Stomach (tissue), 8 donors: Measurements from ENCODE around the gene MTCL3.
A peak's percentile ranks its signal among the peaks of the same experiment; 100 is the strongest.

Experiments
- DNase-seq, 2 donors: peaks; one replicate each; pipeline versions ENCODE4 v3.0.0 to v3.0.0-alpha.2; 2013 to 2019
- H3K27ac ChIP-seq, 5 donors: fragments of 200-600 bp in 4 of 5; sonication (generic) in 4 of 5; one replicate each; pipeline ENCODE4 v1.5.1; 2013 to 2019; ENCODE audit warnings: mild to moderate bottlenecking in 1 of 5, moderate library complexity in 1 of 5
- H3K27me3 ChIP-seq, 3 donors: fragments of 200-600 bp; sonication (generic); one replicate each; pipeline ENCODE4 v1.5.1; 2017 to 2019; ENCODE audit warnings: mixed run types in 1 of 3
- H3K36me3 ChIP-seq, 4 donors: fragments of 200-600 bp; sonication (generic); 1 replicate in 3 of 4; 2 replicates in 1 of 4; pipeline ENCODE4 v1.5.1; 2016 to 2019
- H3K4me1 ChIP-seq, 4 donors: fragments of 200-600 bp; sonication (generic); one replicate each; pipeline ENCODE4 v1.5.1; 2016 to 2019
- H3K4me3 ChIP-seq, 4 donors: fragments of 200-600 bp; sonication (generic) in 3 of 4; one replicate each; pipeline ENCODE4 v1.5.1; 2016 to 2019; ENCODE audit warnings: mild to moderate bottlenecking in 1 of 4
- H3K9me3 ChIP-seq, 4 donors: fragments of 200-600 bp; sonication (generic); one replicate each; pipeline ENCODE4 v1.5.1; 2016 to 2019
- CTCF ChIP-seq, 7 experiments: fragments of 450-650 bp in 4 of 7; fragments of 200-600 bp in 3 of 7; sonication (generic) in 3 of 7; IDR thresholded peaks; one replicate each; pipeline ENCODE4 v1.5.1; 2016 to 2019; ENCODE audit warnings: antibody characterized with exemption in 7 of 7, control low read depth in 2 of 7, mild to moderate bottlenecking in 1 of 7
- EP300 ChIP-seq: sonication (generic); formaldehyde crosslinking; IDR thresholded peaks from one replicate; pipeline ENCODE4 v1.6.1; 2017; ENCODE audit warnings: antibody characterized with exemption
- POLR2A ChIP-seq, 4 donors: fragments of 450-650 bp; IDR thresholded peaks; one replicate each; pipeline ENCODE4 v1.6.1; 2016; ENCODE audit warnings: antibody characterized with exemption in 4 of 4, control low read depth in 2 of 4, mild to moderate bottlenecking in 1 of 4, moderate library complexity in 1 of 4
- POLR2AphosphoS5 ChIP-seq, 3 donors: sonication (generic); formaldehyde crosslinking; IDR thresholded peaks; one replicate each; pipeline ENCODE4 v1.6.1; 2016; ENCODE audit warnings: antibody characterized with exemption in 3 of 3
- WGBS, 5 donors: extraction: QIAGEN DNeasy Blood & Tissue Kit in 3 of 5; methylation state at CpG; one replicate each; pipeline versions ENCODE4 v1.1.5 to v1.1.7; 2013 to 2018; 5-methylcytosine and 5-hydroxymethylcytosine counted together
- intact Hi-C: fragments of 100-400 bp; cut with DNase I; formaldehyde crosslinking; loops from one replicate; pipeline ENCODE4 v1.15.1; 2023; ENCODE audit warnings: low total_unique reads
- donor health status: healthy with polysubstance abuse.
- donor health status: Bipolar disorder and iron deficiency.
- donor health status: healthy.

The MTCL3 gene

GRCh38 chr6:127519469-127519785 is 292 bp upstream of the MTCL3 start:
- no peak for DNase-seq
- 5 to 9% (median 7%) methylated on average over 10 of the region's 10 CpGs for WGBS, 5 donors
- Histone ChIP-seq H3K4me1 (peaks cover 23 to 41% (median 32%) of the 10 kb centered on the region in 4 donors), H3K9me3 (no peaks in the 10 kb centered on the region), H3K36me3 (no peaks in the 10 kb centered on the region), H3K27me3 (peaks cover 3 to 88% (median 63%) of the 10 kb centered on the region in 3 donors), H3K27ac (no peak overlapping the region), H3K4me3 (peak overlapping the region in 3 of 4 donors; percentile 7 to 26 (median 16))
- no peak for TF ChIP-seq POLR2A (IDR thresholded peaks at IDR 0.05)
- no peak for TF ChIP-seq EP300
- no peak for TF ChIP-seq POLR2AphosphoS5 (IDR thresholded peaks at IDR 0.05)
- no peak for TF ChIP-seq CTCF (IDR thresholded peaks at IDR 0.05)
- intact Hi-C loops = no loop called here

- peaks cover 23 to 44% (median 35%) of the 10 kb centered on the region in 4 donors for H3K4me1 ChIP-seq
- intact Hi-C loops = no loop called here
- H3K9me3 ChIP-seq = no peaks in the 10 kb centered on the region
- 13 to 21% (median 16%) methylated on average over 10 of the region's 10 CpGs for WGBS, 5 donors
- peak in 1 of 2 donors; percentile 6 for DNase-seq
- no peak overlapping the region for H3K27ac ChIP-seq
- H3K27me3 ChIP-seq = peaks cover 3 to 85% (median 65%) of the 10 kb centered on the region in 3 donors
- no peaks in the 10 kb centered on the region for H3K36me3 ChIP-seq
- TF ChIP-seq POLR2AphosphoS5 (IDR thresholded peaks at IDR 0.05) (no peak), CTCF (IDR thresholded peaks at IDR 0.05) (no peak), POLR2A (IDR thresholded peaks at IDR 0.05) (no peak)
- H3K4me3 ChIP-seq = no peak overlapping the region
Measured at GRCh38 chr6:127518191-127518709, 885 bp downstream of the MTCL3 start.

GRCh38 chr6:127517693-127518092 is 1.4 kb downstream of the MTCL3 start:
- peaks cover 3 to 80% (median 61%) of the 10 kb centered on the region in 3 donors for H3K27me3 ChIP-seq
- H3K36me3 ChIP-seq = no peaks in the 10 kb centered on the region
- peaks cover 23 to 44% (median 35%) of the 10 kb centered on the region in 4 donors for H3K4me1 ChIP-seq
- TF ChIP-seq POLR2A (IDR thresholded peaks at IDR 0.05) (no peak), POLR2AphosphoS5 (IDR thresholded peaks at IDR 0.05) (no peak), EP300 (no peak), CTCF (IDR thresholded peaks at IDR 0.05) (no peak)
- intact Hi-C loops = no loop called here
- H3K4me3 ChIP-seq = no peak overlapping the region
- 71 to 82% (median 77%) methylated on average over 2 of the region's 2 CpGs for WGBS, 5 donors
- DNase-seq = no peak
- no peak overlapping the region for H3K27ac ChIP-seq
- H3K9me3 ChIP-seq = no peaks in the 10 kb centered on the region

GRCh38 chr6:127516662-127517273 is 2.4 kb downstream of the MTCL3 start:
- Histone ChIP-seq H3K36me3 (no peaks in the 10 kb centered on the region), H3K4me3 (peak overlapping the region; percentile 63 to 88 (median 76)), H3K27me3 (peaks cover 3 to 76% (median 60%) of the 10 kb centered on the region in 3 donors), H3K9me3 (no peaks in the 10 kb centered on the region), H3K27ac (peak overlapping the region in 2 of 5 donors; percentile 54 to 62), H3K4me1 (peaks cover 23 to 44% (median 35%) of the 10 kb centered on the region in 4 donors)
- peak in 5 of 7 experiments; percentile 25 to 65 (median 41) for TF ChIP-seq CTCF (IDR thresholded peaks at IDR 0.05)
- TF ChIP-seq EP300 = no peak
- intact Hi-C loops = no loop called here
- WGBS, 5 donors = 7 to 12% (median 11%) methylated on average over 6 of the region's 6 CpGs
- DNase-seq = peak in 1 of 2 donors; percentile 70
